HEK293T (cell line): ENCODE data around the gene PTPN3.
"Not testable (repeated sequence)": the region's sequence is repeated elsewhere in the genome, so short reads cannot be mapped to it uniquely, and the experiment has no call there.

Experiments
- CTCF ChIA-PET: fragments of 350-600 bp; formaldehyde crosslinking; extraction: SDS; loops from one replicate; lab custom pipeline; 2021; ENCODE audit warnings: antibody characterized with exemption, inconsistent platforms; lab: Yijun Ruan, JAX
- POLR2A ChIA-PET: fragments of 350-600 bp; formaldehyde crosslinking; extraction: SDS; loops from one replicate; lab custom pipeline; 2020; ENCODE audit warnings: antibody characterized with exemption, inconsistent platforms; lab: Yijun Ruan, JAX
- DNase-seq: peaks from one replicate; pipeline ENCODE4 v3.0.0; 2012; ENCODE audit warnings: mixed read lengths; ENCODE audit errors: extremely low spot score
- ARNT ChIP-seq: fragments of 450-650 bp; IDR thresholded peaks from 2 replicates; pipeline ENCODE4 v1.6.1; 2017; ENCODE audit warnings: mild to moderate bottlenecking
- BHLHE40 ChIP-seq: fragments of 450-650 bp; IDR thresholded peaks from 2 replicates; pipeline ENCODE4 v1.6.1; 2016; ENCODE audit warnings: mild to moderate bottlenecking, moderate library complexity, borderline replicate concordance
- CTBP1 ChIP-seq: fragments of 450-650 bp; IDR thresholded peaks from 2 replicates; pipeline ENCODE4 v1.6.1; 2016; ENCODE audit warnings: borderline replicate concordance
- ELF4 ChIP-seq: fragments of 450-650 bp; IDR thresholded peaks from 2 replicates; pipeline ENCODE4 v1.6.1; 2017; ENCODE audit warnings: antibody characterized with exemption
- FOXA1 ChIP-seq: fragments of 450-650 bp; IDR thresholded peaks from 2 replicates; pipeline ENCODE4 v1.6.1; 2016; ENCODE audit warnings: mild to moderate bottlenecking
- FOXK2 ChIP-seq: fragments of 450-650 bp; IDR thresholded peaks from 2 replicates; pipeline ENCODE4 v1.6.1; 2016; ENCODE audit warnings: mild to moderate bottlenecking
- FOXM1 ChIP-seq: fragments of 450-650 bp; IDR thresholded peaks from 2 replicates; pipeline ENCODE4 v1.6.1; 2017; ENCODE audit warnings: mild to moderate bottlenecking, borderline replicate concordance
- HDGF ChIP-seq: fragments of 450-650 bp; IDR thresholded peaks from 2 replicates; pipeline ENCODE4 v1.6.1; 2017; ENCODE audit warnings: antibody characterized with exemption, borderline replicate concordance
- L3MBTL2 ChIP-seq: fragments of 450-650 bp; conservative IDR thresholded peaks from 2 replicates; pipeline ENCODE4 v1.6.1; 2016; ENCODE audit warnings: mild to moderate bottlenecking
- LEF1 ChIP-seq: fragments of 450-650 bp; IDR thresholded peaks from 2 replicates; pipeline ENCODE4 v1.6.1; 2017; ENCODE audit warnings: mild to moderate bottlenecking, borderline replicate concordance
- NFRKB ChIP-seq: fragments of 450-650 bp; IDR thresholded peaks from 2 replicates; pipeline ENCODE4 v1.6.1; 2016; ENCODE audit warnings: mild to moderate bottlenecking, moderate library complexity
- SP1 ChIP-seq: fragments of 450-650 bp; IDR thresholded peaks from 2 replicates; pipeline ENCODE4 v1.6.1; 2017
- SUZ12 ChIP-seq: fragments of 450-650 bp; IDR thresholded peaks from 2 replicates; pipeline ENCODE4 v1.6.1; 2016; ENCODE audit warnings: mild to moderate bottlenecking
- TARDBP ChIP-seq: fragments of 450-650 bp; IDR thresholded peaks from 2 replicates; pipeline ENCODE4 v1.6.1; 2016
- ZNF384 ChIP-seq: fragments of 450-650 bp; IDR thresholded peaks from 2 replicates; pipeline ENCODE4 v1.6.1; 2016
- TF ChIP-seq, protein P1 (sequence below): fragments of 450-650 bp; IDR thresholded peaks from 2 replicates; pipeline ENCODE4 v1.6.1; 2016

PTPN3 gene

GRCh38 chr9:109517901-109518377 lies 19.8 kb upstream of the PTPN3 start:
- no peak for DNase-seq
- ChIA-PET CTCF (no interaction called here), POLR2A (no interaction called here)
- no peak for TF ChIP-seq FOXK2
- TF ChIP-seq CTBP1: no peak
- TF ChIP-seq TARDBP: no peak
- no peak for TF ChIP-seq NFRKB

- POLR2A ChIA-PET: no interaction called here
- CTCF ChIA-PET: no interaction called here
- no peak for TF ChIP-seq CTBP1
- TF ChIP-seq ARNT: no peak
- no peak for TF ChIP-seq BHLHE40
- no peak for TF ChIP-seq ZNF384
- TF ChIP-seq ELF4: no peak
- no peak for DNase-seq
Measured at GRCh38 chr9:109513871-109514270, 15.8 kb upstream of the PTPN3 start.

DNA sequence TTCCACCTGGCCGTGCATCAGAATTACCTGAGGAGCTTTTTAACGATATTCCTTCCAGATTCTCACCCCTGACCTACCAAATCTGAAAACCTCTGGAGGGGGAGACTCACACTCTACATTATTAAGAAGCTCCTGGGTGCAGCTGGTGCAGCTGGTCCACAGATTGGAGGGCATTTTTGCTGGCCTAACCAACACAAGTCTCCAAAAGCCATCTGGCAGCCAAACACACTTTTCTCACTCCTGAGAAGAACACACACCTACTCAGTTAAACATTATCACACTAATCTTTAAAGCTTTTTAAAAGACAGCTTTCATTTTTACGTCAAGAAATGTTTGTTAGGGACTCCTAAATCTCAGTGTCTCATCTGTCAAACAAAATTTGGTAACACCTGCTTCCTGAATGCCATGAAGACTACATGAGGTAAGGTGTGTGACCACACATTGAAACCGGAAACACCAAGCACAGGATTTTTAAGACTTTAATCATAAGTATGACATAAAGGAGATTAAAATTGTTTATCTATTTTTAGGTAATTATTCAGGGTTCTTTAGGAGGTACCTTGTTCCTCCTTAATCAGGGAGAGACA lies 14.2 kb upstream of the PTPN3 start:
- no peak for DNase-seq
- ChIA-PET CTCF (interaction anchor here (0.6 to 0.8 kb wide), 2 partner anchors 42 to 71 kb away, joined by 4 read pairs; no protein-coding TSS in a partner anchor), POLR2A (no interaction called here)
- TF ChIP-seq ARNT (no peak), NFRKB (no peak), ELF4 (no peak), LEF1 (no peak), SUZ12 (no peak), L3MBTL2 (no peak), FOXK2 (no peak), TARDBP (no peak), BHLHE40 (no peak), ZNF384 (no peak), FOXA1 (no peak)
- TF ChIP-seq, protein P1, sequence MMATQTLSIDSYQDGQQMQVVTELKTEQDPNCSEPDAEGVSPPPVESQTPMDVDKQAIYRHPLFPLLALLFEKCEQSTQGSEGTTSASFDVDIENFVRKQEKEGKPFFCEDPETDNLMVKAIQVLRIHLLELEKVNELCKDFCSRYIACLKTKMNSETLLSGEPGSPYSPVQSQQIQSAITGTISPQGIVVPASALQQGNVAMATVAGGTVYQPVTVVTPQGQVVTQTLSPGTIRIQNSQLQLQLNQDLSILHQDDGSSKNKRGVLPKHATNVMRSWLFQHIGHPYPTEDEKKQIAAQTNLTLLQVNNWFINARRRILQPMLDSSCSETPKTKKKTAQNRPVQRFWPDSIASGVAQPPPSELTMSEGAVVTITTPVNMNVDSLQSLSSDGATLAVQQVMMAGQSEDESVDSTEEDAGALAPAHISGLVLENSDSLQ: no peak

GRCh38 chr9:109510506-109510905 lies 12.4 kb upstream of the PTPN3 start:
- CTCF ChIA-PET: no interaction called here
- no peak for DNase-seq
- TF ChIP-seq SP1 (no peak), NFRKB (no peak), CTBP1 (no peak), L3MBTL2 (no peak), ARNT (no peak), FOXM1 (no peak), TARDBP (no peak), FOXK2 (no peak), FOXA1 (no peak), SUZ12 (no peak), ZNF384 (no peak)
- POLR2A ChIA-PET: no interaction called here

GRCh38 chr9:109510042-109510441 lies 11.9 kb upstream of the PTPN3 start:
- DNase-seq, CTCF ChIA-PET, POLR2A ChIA-PET: not testable (repeated sequence)

DNA sequence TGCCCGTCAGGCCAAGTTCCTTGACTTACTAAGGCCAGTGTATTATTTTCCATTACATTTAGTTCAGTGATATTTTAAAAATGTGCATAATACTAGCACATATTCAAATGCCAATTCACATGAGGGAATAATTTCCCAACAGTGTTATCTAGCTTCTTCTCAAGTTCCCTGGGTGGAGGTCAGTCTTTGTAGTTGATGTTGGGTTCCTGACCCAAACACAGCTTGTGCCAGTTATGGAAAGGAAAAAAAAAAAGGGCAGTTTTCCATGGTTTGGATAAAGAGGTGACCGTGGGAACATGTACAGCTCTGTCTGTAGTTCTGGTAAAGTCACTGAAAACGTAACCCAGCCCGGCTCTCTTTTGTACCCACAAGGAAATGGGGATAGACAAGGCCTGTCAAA lies 11.5 kb upstream of the PTPN3 start:
- CTCF ChIA-PET: interaction anchor here (0.7 to 0.9 kb wide), 2 partner anchors 26 to 69 kb away, joined by 3 read pairs; no protein-coding TSS in a partner anchor
- POLR2A ChIA-PET: no interaction called here
- DNase-seq: no peak
- TF ChIP-seq FOXA1 (no peak), TARDBP (no peak), CTBP1 (no peak), ELF4 (no peak), HDGF (no peak), FOXM1 (no peak), NFRKB (no peak), FOXK2 (no peak)

DNA sequence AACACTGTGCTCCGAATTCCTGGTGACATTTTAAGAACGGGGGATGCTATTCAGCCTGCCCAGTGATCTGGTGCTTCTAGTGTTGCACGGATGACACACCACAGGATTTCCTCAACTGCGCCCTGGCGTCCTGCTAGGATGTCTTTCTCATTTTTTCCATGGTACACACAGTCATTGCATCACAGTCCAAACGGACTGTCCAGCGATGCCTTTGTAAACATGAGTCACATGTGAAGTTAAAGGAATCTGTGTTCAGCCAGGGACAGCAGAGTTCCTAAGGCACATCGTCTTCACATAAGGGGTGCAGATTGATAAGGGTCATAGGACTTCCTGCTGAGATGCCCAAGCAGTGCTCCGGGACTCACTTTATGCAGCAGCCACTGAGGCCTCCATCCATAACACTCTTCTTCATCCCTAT lies 9.3 kb upstream of the PTPN3 start:
- no peak for DNase-seq
- CTCF ChIA-PET: no interaction called here
- no peak for TF ChIP-seq ELF4
- no peak for TF ChIP-seq HDGF
- POLR2A ChIA-PET: no interaction called here

DNA sequence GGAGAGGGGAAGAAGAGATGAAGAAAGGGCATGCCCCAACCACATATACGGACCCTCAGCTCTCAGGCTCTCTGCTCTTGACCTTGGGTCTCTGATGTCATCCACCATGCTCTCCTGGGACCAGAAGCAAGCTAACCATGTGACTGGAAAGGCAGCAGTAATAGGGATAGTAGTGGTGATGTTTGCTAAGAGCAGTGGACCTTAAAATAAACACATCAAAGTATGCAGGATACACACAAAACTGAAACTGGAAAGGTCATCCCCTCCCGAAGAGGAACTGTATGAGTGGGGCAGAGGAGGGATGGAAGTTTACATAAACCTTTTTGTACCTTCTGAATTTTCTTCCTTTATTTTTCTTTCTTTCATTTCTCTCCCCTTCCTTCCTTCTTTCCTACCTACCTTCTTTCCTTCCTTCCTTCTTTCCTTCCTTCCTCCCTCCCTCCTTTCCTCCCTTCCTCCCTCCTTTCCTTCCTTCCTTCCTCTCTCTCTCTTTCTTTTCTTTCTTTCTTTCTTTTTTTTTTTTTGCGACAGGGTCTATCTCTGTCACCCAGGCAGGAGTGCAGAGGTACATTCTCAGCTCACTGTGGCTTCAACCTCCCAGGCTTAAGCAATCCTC lies 8.1 kb upstream of the PTPN3 start:
- ChIA-PET POLR2A (no interaction called here), CTCF (interaction anchor here (0.7 kb wide), 1 partner anchor 411 kb away, joined by 3 read pairs; no protein-coding TSS in a partner anchor)
- no peak for TF ChIP-seq ZNF384
- TF ChIP-seq HDGF: no peak
- no peak for TF ChIP-seq NFRKB
- TF ChIP-seq ARNT: no peak
- no peak for TF ChIP-seq FOXM1
- TF ChIP-seq LEF1: no peak
- TF ChIP-seq BHLHE40: no peak
- TF ChIP-seq CTBP1: no peak
- TF ChIP-seq, protein P1: no peak
- TF ChIP-seq ELF4: no peak
- TF ChIP-seq SUZ12: no peak
- TF ChIP-seq FOXA1: no peak
- no peak for TF ChIP-seq SP1
- no peak for TF ChIP-seq L3MBTL2
- TF ChIP-seq FOXK2: no peak
- no peak for TF ChIP-seq TARDBP
- no peak for DNase-seq
